Inferior parietal cortex (tissue), 1 donor: ENCODE measurements around the gene MUC5B.
"Not testable (repeated sequence)": the region's sequence is repeated elsewhere in the genome, so short reads cannot be mapped to it uniquely, and the experiment has no call there.

Experiments
- DNase-seq: peaks from one replicate; pipeline ENCODE4 v3.0.0-alpha.2; 2016; ENCODE audit errors: extremely low spot score

MUC5B gene

DNA sequence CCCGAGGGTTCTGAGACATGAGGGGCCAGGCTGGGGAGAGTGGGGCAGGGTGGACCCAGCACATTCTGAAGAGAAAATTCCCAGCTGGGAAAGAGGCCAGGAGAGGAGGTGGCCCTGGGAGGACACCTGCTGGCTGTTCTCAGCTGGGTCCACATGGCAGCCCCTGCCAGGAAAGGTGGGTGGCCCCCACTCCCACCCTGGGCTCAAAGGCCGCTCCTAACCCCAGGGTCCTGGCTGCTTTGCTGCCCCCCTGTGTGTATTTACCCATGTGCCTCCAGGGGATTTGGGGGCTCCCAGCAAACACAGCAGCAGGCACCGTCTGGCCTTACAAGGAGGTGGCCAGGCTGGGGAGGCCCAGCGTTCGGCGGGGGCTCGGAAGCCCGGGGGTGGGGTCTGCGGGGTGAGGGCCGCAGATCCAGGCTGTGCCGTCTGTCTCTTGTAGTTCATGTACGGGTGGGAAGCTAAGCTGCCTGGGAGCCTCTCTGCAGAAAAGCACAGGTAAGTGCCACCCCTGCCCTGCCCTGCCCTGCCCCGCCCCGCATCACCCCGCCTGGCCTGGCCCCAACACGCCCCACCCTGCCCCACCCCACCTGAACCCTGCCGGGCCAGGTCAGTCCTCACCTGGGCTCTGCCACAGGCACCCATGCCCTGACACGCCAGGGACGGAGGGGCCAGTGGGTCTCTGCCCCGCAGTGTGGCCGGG, 10.6 kb downstream of the MUC5B start:
- DNase-seq = no peak

DNA sequence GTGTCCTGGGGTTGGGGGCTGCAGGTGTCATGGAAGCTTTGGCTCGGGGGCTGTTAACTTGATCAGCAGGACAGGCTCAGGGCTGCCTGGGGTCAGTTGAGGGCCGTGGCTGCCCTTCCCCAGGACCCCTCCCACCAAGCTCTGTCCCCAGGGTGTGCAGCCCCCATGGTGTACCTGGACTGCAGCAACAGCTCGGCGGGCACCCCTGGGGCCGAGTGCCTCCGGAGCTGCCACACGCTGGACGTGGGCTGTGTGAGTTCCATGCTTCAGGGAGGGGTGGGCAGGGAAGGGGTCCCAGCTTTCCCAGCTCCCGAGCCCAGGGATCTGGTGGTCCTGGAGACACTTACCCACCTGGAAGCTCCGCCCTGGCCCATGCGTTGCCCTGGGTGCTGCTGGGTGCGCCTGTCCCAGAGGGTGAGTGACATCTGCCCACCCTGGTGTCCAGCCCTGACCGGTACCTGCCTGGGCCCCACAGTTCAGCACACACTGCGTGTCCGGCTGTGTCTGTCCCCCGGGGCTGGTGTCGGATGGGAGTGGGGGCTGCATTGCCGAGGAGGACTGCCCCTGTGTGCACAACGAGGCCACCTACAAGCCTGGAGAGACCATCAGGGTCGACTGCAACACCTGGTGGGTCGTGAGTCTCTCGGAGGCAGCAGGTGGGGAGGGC, 11.3 kb downstream of the MUC5B start:
- no peak for DNase-seq

DNA sequence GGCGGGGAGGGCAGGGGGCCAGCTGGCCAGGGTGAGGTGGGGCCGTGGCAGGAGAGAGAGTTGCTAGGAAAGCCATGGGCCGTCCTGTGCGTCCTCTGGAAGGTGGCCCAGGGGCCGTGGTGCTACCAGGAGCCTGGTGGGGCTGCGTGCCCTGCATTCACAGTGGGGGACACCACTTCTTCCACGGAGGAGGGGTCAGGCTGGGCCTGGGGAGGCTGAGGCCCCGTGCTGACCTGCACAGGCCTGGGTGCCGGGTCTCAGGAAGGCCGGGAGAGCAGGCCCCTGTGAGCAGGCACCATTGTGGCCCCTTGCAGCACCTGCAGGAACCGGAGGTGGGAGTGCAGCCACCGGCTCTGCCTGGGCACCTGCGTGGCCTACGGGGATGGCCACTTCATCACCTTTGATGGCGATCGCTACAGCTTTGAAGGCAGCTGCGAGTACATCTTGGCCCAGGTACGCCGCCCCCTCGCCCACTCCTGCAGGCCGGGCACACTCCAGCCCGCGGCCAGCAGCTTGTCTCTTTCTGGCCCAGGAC, 12.0 kb downstream of the MUC5B start:
- DNase-seq = no peak

DNA sequence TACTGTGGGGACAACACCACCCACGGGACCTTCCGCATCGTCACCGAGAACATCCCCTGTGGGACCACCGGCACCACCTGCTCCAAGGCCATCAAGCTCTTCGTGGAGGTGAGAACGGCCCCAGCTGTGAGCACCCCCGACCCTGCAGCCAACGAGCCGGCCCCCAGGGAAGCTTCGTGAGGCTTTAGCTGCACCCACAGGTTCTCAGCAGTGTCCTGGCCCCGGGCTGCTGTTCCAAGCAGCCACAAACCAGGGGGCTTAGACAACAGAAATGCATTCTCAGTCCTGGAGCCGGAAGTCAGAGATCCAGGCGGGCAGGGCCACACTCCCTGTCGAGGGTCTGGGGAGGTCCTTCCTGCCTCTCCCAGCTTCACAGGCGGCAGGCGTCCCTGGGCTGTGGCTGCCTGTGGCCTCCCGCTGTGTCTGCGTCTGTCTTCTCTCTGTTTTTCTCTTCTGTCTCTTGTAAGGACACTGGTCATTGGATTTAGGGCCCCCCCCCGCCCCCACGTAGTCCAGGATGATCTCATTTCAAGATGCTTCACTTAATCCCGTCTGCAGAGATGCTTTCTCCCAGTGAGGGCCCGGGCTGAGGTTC, 12.5 kb downstream of the MUC5B start:
- DNase-seq = no peak

DNA sequence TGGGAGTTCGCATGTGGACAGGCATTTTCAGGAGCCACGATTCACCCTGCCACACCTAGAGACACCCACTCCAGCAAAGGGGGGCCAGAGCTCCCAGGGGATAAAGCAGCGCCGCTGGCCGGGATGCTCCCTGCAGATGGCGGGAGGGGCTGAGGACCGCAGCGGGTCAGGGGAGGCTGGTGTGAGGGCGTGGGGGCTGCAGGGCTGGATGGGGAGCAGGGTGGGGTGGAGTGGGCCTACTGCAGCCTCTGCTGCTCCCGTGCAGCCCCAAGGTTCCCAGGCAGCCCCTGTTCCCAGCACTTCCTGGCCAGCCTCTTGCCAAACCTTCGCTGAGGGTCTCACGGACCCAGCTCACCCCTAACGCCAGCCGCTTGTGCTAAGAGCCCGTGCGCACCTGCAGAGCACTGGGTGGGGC, 13.0 kb downstream of the MUC5B start:
- DNase-seq = no peak

DNA sequence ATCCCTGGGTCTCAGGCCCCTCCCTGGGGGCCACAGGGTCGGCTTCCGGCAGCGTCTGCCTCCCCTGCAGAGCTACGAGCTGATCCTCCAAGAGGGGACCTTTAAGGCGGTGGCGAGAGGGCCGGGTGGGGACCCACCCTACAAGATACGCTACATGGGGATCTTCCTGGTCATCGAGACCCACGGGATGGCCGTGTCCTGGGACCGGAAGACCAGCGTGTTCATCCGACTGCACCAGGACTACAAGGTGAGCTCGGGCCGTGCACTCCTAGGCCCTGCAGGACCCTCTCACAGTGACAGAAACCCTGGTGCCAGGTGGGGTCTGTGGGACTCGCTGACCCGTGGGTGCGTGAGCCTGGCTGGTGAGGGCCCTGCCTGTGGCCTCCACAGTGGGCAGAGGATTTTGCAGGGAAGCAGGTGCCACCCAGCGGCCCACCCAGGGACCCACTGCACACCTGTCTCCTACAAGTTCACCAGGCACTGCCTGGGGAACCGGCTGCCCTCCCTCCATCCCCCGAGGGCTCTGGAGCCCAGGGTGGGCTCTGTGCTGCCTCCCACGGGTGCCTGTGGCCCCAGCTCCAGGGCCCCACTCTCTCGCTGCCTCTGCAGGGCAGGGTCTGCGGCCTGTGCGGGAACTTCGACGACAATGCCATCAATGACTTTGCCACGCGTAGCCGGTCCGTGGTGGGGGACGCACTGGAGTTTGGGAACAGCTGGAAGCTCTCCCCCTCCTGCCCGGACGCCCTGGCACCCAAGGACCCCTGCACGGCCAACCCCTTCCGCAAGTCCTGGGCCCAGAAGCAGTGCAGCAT, 13.7 kb downstream of the MUC5B start:
- DNase-seq = no peak

DNA sequence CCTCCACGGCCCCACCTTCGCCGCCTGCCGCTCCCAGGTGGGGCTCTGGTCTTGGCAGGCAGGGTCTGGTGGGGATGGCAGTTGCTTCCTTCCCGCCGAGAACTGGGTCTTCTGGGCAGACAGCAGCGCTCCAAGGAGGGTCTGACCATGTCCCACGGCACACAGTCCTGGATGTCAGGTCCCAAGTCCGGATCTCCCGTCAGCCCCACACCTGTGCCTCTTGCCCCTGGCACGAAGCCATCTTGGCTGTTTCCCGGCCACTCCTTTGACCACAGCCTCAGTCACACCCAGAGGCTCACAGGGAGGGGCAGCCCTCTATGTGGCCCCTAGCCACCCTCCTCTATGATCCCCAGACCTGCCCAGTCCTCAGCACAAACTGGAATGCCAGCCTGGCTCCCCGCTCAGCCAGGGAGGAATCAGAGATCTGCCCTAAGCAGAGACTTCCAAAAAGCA, 14.3 kb downstream of the MUC5B start:
- no peak for DNase-seq

DNA sequence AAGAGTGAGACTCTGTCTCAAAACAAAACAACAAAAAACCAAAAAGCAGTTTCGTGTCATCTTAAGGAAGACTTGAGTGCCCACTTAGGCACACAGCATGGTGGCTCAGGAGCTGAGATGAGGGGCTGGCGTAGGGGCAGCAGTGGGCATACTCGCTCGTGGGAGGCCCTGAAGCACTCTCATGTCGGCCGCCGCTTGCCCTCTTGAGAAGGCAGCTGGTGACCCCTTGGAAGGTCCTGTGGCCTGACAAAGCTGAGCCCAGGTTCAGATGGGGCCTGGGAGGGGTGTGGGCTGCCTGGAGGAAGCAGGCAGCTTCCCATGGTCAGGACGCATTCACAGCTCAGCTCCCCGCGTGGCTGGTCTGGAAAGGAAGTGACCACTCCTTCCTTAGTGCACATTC, 15.0 kb downstream of the MUC5B start:
- DNase-seq = no peak

DNA sequence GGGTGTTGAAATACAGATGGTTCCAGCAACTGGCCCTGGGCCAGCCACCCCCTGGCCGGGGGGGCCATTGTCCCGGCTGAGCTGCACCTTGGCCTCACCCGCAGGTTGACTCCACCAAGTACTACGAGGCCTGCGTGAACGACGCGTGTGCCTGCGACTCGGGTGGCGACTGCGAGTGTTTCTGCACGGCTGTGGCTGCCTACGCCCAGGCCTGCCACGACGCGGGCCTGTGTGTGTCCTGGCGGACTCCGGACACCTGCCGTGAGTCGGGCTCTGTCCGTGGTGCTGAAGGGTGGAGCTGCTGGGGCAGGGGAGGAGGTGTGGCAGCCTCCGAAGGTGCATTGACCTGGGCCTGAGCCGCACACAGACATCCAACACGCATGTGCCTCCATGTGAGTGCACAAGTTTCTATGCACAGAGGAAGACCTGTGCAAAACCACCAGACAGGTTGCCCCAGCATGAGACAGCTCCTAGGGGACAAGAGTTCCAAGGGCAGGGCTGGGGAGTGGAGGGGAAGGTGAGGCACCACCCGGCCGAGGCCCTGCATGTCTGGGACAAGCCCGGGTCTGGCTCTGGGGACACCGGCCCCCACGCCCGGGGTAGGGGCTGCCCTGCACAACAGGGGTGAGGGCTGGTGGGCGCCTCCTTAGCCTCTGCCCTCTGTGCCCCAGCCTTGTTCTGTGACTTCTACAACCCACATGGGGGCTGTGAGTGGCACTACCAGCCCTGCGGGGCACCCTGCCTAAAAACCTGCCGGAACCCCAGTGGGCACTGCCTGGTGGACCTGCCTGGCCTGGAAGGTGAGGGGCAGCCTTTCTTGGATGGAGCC, 16.1 kb downstream of the MUC5B start:
- DNase-seq = no peak

DNA sequence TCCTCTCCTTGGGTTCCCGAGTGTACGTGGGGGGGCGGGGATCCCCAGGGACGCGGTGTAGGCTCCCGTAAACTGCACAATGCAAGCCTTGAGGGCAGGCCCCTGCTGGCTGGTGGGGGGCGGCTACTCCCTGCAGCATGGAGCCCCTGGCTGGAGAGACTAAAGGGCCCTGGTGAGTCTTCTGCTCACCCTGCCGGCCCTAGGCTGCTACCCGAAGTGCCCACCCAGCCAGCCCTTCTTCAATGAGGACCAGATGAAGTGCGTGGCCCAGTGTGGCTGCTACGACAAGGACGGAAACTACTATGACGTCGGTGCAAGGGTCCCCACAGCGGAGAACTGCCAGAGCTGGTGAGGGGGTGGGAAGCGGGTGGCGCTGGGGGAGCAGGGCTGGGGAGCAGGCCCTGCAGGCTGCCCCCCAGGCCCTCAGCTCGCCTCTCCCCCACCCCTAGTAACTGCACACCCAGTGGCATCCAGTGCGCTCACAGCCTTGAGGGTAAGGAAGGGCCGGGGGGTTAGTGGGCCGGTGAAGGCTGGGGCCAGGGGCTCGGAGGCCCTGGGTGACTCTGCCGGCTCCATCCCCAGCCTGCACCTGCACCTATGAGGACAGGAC, 16.8 kb downstream of the MUC5B start:
- no peak for DNase-seq

DNA sequence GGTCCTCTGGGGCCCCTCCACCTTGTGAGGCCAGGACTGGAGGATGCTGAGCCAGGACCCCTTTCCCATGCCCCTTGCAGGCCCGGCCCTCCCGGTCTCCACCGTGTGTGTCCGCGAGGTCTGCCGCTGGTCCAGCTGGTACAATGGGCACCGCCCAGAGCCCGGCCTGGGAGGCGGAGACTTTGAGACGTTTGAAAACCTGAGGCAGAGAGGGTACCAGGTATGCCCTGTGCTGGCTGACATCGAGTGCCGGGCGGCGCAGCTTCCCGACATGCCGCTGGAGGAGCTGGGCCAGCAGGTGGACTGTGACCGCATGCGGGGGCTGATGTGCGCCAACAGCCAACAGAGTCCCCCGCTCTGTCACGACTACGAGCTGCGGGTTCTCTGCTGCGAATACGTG, 17.9 kb downstream of the MUC5B start:
- DNase-seq = no peak

DNA sequence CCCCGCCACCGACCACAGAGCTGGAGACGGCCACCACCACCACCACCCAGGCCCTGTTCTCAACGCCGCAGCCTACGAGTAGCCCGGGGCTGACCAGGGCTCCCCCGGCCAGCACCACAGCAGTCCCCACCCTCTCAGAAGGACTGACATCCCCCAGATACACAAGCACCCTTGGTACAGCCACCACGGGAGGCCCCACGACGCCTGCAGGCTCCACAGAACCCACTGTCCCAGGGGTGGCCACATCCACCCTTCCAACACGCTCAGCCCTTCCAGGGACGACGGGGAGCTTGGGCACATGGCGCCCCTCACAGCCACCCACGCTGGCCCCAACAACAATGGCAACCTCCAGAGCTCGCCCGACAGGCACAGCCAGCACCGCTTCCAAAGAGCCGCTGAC, 18.8 kb downstream of the MUC5B start:
- DNase-seq = no peak

DNA sequence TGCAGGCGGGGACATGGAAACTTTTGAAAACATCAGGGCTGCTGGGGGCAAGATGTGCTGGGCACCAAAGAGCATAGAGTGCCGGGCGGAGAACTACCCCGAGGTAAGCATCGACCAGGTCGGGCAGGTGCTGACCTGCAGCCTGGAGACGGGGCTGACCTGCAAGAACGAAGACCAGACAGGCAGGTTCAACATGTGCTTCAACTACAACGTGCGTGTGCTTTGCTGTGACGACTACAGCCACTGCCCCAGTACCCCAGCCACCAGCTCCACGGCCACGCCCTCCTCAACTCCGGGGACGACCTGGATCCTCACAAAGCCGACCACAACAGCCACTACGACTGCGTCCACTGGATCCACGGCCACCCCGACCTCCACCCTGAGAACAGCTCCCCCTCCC, 19.4 kb downstream of the MUC5B start:
- DNase-seq = no peak

DNA sequence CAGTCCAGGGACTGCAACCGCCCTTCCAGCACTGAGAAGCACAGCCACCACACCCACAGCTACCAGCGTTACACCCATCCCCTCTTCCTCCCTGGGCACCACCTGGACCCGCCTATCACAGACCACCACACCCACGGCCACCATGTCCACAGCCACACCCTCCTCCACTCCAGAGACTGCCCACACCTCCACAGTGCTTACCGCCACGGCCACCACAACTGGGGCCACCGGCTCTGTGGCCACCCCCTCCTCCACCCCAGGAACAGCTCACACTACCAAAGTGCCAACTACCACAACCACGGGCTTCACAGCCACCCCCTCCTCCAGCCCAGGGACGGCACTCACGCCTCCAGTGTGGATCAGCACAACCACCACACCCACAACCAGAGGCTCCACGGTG, 19.9 kb downstream of the MUC5B start:
- DNase-seq = not testable (repeated sequence)

DNA sequence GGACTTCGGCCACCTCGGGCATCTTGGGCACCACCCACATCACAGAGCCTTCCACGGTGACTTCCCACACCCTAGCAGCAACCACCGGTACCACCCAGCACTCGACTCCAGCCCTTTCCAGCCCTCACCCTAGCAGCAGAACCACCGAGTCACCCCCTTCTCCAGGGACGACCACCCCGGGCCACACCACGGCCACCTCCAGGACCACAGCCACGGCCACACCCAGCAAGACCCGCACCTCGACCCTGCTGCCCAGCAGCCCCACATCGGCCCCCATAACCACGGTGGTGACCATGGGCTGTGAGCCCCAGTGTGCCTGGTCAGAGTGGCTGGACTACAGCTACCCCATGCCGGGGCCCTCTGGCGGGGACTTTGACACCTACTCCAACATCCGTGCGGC, 20.7 kb downstream of the MUC5B start:
- DNase-seq = not testable (repeated sequence)

DNA sequence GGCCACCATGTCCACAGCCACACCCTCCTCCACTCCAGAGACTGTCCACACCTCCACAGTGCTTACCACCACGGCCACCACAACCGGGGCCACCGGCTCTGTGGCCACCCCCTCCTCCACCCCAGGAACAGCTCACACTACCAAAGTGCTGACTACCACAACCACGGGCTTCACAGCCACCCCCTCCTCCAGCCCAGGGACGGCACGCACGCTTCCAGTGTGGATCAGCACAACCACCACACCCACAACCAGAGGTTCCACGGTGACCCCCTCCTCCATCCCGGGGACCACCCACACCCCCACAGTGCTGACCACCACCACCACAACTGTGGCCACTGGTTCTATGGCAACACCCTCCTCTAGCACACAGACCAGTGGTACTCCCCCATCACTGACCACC, 21.7 kb downstream of the MUC5B start:
- DNase-seq = not testable (repeated sequence)

DNA sequence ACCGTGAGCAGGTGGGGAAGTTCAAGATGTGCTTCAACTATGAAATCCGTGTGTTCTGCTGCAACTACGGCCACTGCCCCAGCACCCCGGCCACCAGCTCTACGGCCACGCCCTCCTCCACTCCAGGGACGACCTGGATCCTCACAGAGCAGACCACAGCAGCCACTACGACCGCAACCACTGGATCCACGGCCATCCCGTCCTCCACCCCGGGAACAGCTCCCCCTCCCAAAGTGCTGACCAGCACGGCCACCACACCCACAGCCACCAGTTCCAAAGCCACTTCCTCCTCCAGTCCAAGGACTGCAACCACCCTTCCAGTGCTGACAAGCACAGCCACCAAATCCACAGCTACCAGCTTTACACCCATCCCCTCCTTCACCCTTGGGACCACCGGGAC, 22.9 kb downstream of the MUC5B start:
- DNase-seq = not testable (repeated sequence)

DNA sequence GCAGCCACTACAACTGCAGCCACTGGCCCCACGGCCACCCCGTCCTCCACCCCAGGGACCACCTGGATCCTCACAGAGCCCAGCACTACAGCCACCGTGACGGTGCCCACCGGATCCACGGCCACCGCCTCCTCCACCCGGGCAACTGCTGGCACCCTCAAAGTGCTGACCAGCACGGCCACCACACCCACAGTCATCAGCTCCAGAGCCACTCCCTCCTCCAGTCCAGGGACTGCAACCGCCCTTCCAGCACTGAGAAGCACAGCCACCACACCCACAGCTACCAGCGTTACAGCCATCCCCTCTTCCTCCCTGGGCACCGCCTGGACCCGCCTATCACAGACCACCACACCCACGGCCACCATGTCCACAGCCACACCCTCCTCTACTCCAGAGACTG, 23.4 kb downstream of the MUC5B start:
- not testable (repeated sequence) for DNase-seq

DNA sequence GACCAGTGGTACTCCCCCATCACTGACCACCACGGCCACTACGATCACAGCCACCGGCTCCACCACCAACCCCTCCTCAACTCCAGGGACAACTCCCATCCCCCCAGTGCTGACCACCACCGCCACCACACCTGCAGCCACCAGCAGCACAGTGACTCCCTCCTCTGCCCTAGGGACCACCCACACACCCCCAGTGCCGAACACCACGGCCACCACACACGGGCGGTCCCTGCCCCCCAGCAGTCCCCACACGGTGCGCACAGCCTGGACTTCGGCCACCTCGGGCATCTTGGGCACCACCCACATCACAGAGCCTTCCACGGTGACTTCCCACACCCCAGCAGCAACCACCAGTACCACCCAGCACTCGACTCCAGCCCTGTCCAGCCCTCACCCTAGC, 24.2 kb downstream of the MUC5B start:
- not testable (repeated sequence) for DNase-seq

DNA sequence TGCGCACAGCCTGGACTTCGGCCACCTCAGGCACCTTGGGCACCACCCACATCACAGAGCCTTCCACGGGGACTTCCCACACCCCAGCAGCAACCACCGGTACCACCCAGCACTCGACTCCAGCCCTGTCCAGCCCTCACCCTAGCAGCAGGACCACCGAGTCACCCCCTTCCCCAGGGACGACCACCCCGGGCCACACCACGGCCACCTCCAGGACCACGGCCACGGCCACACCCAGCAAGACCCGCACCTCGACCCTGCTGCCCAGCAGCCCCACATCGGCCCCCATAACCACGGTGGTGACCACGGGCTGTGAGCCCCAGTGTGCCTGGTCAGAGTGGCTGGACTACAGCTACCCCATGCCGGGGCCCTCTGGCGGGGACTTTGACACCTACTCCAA, 26.1 kb downstream of the MUC5B start:
- not testable (repeated sequence) for DNase-seq

DNA sequence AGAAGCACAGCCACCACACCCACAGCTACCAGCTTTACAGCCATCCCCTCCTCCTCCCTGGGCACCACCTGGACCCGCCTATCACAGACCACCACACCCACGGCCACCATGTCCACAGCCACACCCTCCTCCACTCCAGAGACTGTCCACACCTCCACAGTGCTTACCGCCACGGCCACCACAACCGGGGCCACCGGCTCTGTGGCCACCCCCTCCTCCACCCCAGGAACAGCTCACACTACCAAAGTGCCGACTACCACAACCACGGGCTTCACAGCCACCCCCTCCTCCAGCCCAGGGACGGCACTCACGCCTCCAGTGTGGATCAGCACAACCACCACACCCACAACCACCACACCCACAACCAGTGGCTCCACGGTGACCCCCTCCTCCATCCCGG, 27.5 kb downstream of the MUC5B start:
- not testable (repeated sequence) for DNase-seq
